Testis (tissue), 3 donors: ENCODE results near the gene NLK. TPM values are rescaled to one million over a fixed set of nuclear protein-coding genes. Genes with fewer than 3 reads are reported as not detected.

Experiments
- DNase-seq: peaks from one replicate; pipeline ENCODE4 v3.0.0-alpha.2; 2019
- H3K27ac ChIP-seq, 2 donors: fragments of 200-600 bp; sonication (generic); one replicate each; pipeline ENCODE4 v1.5.1; 2019
- H3K27me3 ChIP-seq: fragments of 200-600 bp; sonication (generic); one replicate; pipeline ENCODE4 v1.5.1; 2019
- H3K36me3 ChIP-seq: fragments of 200-600 bp; sonication (generic); one replicate; pipeline ENCODE4 v1.5.1; 2017; ENCODE audit warnings: low read depth; ENCODE audit errors: missing control alignments
- H3K4me1 ChIP-seq: fragments of 200-600 bp; sonication (generic); one replicate; pipeline ENCODE4 v1.5.1; 2019
- H3K4me3 ChIP-seq, 2 donors: fragments of 200-600 bp; sonication (generic); one replicate each; pipeline ENCODE4 v1.5.1; 2017 to 2019
- H3K9me3 ChIP-seq: fragments of 200-600 bp; sonication (generic); one replicate; pipeline ENCODE4 v1.5.1; 2017
- CTCF ChIP-seq, 3 experiments: fragments of 450-650 bp in 2 of 3; fragments of 200-600 bp in 1 of 3; sonication (generic) in 1 of 3; IDR thresholded peaks; one replicate each; pipeline ENCODE4 v1.5.1; 2016 to 2019; ENCODE audit warnings: antibody characterized with exemption in 3 of 3, mild to moderate bottlenecking in 2 of 3, moderate library complexity in 1 of 3
- POLR2A ChIP-seq: fragments of 450-650 bp; IDR thresholded peaks from one replicate; pipeline ENCODE4 v1.6.1; 2017; ENCODE audit warnings: antibody characterized with exemption, mild to moderate bottlenecking, moderate library complexity
- WGBS, 2 donors: methylation state at CpG; one replicate each; pipeline ENCODE4 v1.1.5; 2018; 5-methylcytosine and 5-hydroxymethylcytosine counted together
- intact Hi-C: fragments of 100-400 bp; cut with DNase I; formaldehyde crosslinking; loops from one replicate; pipeline ENCODE4 v1.15.1; 2023; ENCODE audit warnings: low total_unique reads
- polyA plus RNA-seq: library from polyadenylated mRNA; stranded (reverse); fragments of 350-450 nt; fragmentation: Illumina TruSeq; extraction: RNeasy Lipid Tissue Mini Kit (QIAGEN cat#74804); gene quantifications from one replicate; pipeline ENCODE4 v1.2.3, GENCODE V29; 2014; ENCODE audit warnings: low read depth, low replicate concordance; ENCODE audit not compliant: insufficient read depth
- total RNA-seq, 2 donors: library from RNA; depleted of rRNA; stranded (reverse); fragments of >200 nt; gene quantifications; one replicate each; pipeline ENCODE4 v1.2.3, GENCODE V29; 2016

Gene NLK
- total and polyA plus RNA-seq, 3 donors from 2014 or later, result 40.8 to 54.4 (median 47.0) TPM

- no peaks in the 10 kb centered on the region for H3K9me3 ChIP-seq
- H3K4me3 ChIP-seq, result no peak overlapping the region
- DNase-seq, result no peak
- H3K36me3 ChIP-seq, result no peaks in the 10 kb centered on the region
- intact Hi-C loops, result no loop called here
- WGBS, 2 donors, result 30 to 38% methylated on average over 1 of the region's 1 CpG
- no peak overlapping the region for H3K27ac ChIP-seq
- H3K27me3 ChIP-seq, result no peaks in the 10 kb centered on the region
- H3K4me1 ChIP-seq, result peaks cover 16% of the 10 kb centered on the region
- TF ChIP-seq POLR2A (no peak), CTCF (IDR thresholded peaks at IDR 0.05) (no peak)
These were observed 3.7 kb upstream of the NLK start for GRCh38 chr17:28038802-28039201.

GRCh38 chr17:28039251-28039650, 3.2 kb upstream of the NLK start:
- no peak for DNase-seq
- no peaks in the 10 kb centered on the region for H3K9me3 ChIP-seq
- intact Hi-C loops, result no loop called here
- WGBS, 2 donors, result 69 to 73% methylated on average over 3 of the region's 3 CpGs
- H3K36me3 ChIP-seq, result no peaks in the 10 kb centered on the region
- H3K27me3 ChIP-seq, result no peaks in the 10 kb centered on the region
- TF ChIP-seq POLR2A (no peak), CTCF (IDR thresholded peaks at IDR 0.05) (no peak)
- no peak overlapping the region for H3K4me3 ChIP-seq
- H3K27ac ChIP-seq, result no peak overlapping the region
- peaks cover 17% of the 10 kb centered on the region for H3K4me1 ChIP-seq

DNA sequence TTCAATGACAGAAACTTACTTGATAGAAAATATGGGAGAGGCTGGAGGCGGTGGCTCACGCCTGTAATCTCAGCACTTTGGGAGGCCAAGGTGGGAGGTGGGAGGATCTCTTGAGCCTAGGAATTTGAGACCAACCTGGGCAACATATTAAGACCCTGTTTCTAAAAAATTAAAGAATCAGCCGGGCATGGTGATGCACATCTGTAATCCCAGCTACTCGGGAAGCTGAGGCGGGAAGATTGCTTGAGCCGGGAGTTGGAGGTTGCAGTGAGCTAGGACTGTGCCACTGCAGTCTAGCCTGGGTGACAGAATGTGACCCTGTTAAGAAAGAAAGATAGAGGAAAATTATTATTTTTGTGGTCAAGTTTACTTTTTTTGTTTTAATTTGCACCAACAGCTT, 2.1 kb upstream of the NLK start:
- no peak for DNase-seq
- no peak for TF ChIP-seq POLR2A
- TF ChIP-seq CTCF (IDR thresholded peaks at IDR 0.05), result no peak
- H3K4me3 ChIP-seq, result peak overlapping the region; percentile 89 to 92
- WGBS, 2 donors, result 55 to 74% methylated on average over 6 of the region's 6 CpGs
- no peaks in the 10 kb centered on the region for H3K36me3 ChIP-seq
- no peaks in the 10 kb centered on the region for H3K27me3 ChIP-seq
- H3K27ac ChIP-seq, result peak overlapping the region in 1 of 2 donors; percentile 92
- intact Hi-C loops, result no loop called here
- H3K4me1 ChIP-seq, result peaks cover 17% of the 10 kb centered on the region
- H3K9me3 ChIP-seq, result no peaks in the 10 kb centered on the region

DNA sequence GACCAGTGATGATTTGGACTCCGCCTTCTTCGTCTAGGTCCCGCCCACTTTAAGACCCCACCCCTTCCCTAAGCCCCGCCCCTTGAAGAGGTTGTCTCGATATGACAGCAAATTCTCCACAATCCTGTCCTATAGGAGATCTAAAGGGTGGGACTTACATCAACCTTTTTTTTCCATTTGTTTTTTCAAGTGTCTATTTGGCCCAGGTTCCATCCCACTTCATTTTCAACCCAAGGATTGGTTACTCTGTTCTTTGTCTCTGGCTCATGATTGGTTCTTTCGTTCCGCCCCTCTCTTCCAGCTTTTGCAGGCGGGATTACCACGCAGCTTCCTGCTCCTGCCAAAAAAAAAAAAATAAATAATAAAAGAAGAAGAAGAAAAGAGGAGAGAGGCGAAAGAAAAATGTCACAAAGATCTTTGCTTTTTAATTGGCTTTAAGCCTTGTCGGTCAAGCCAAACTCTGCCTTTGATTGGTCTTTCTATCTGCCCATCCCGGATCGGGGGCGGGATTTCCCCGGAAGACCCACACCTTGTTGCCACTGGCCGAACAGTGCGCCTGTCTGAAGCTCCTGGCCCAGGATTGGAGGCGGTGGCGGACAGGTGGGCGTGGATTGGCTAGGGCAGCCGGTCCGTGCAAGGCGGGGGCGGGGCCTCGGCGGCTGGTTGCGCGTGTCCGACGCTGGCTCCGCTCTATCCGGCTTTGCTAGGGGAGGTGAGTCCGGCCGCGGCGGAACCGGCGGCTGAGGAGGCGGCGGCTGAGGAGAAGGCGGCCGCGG, 1.2 kb upstream of the NLK start:
- peak overlapping the region; percentile 92 for H3K27ac ChIP-seq
- peak overlapping the region; percentile 89 to 92 for H3K4me3 ChIP-seq
- intact Hi-C loops, result no loop called here
- TF ChIP-seq CTCF (IDR thresholded peaks at IDR 0.05), result no peak
- TF ChIP-seq POLR2A, result no peak
- no peaks in the 10 kb centered on the region for H3K36me3 ChIP-seq
- no peaks in the 10 kb centered on the region for H3K27me3 ChIP-seq
- DNase-seq, result peak; percentile 99
- no peaks in the 10 kb centered on the region for H3K9me3 ChIP-seq
- 1% methylated on average over 27 to 43 of the region's 43 CpGs for WGBS, 2 donors
- peaks cover 17% of the 10 kb centered on the region for H3K4me1 ChIP-seq
